GM12874 (cell line): ENCODE measurements around the gene FNDC5.

Experiments
- TF ChIP-seq, protein P1 (sequence below): IDR thresholded peaks from 2 replicates; pipeline ENCODE4 v1.5.1; 2011; ENCODE audit warnings: low read depth, mild to moderate bottlenecking, control low read depth, low read length, moderate library complexity; ENCODE audit not compliant: insufficient read depth

FNDC5 gene

DNA sequence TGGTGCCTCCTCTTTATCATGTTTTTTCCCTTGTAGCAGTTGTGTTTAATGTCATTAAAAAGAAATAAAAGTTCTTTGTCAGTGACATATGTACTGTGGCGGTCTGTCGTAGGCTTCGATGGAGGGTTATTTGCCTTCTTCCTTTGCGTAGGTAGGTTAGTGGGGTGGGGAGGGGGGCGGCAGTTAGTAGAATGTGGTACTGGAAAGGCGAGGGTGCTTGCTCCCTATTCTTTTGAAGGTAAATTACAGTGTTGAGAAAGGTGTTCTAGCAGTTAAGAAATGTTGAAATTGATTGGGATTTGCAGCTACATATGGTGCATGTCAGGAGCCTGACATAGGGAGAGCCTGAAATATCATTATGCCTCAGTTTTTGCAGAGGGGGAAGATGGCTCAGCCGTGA, 11.9 kb downstream of the FNDC5 start:
- TF ChIP-seq, protein P1, sequence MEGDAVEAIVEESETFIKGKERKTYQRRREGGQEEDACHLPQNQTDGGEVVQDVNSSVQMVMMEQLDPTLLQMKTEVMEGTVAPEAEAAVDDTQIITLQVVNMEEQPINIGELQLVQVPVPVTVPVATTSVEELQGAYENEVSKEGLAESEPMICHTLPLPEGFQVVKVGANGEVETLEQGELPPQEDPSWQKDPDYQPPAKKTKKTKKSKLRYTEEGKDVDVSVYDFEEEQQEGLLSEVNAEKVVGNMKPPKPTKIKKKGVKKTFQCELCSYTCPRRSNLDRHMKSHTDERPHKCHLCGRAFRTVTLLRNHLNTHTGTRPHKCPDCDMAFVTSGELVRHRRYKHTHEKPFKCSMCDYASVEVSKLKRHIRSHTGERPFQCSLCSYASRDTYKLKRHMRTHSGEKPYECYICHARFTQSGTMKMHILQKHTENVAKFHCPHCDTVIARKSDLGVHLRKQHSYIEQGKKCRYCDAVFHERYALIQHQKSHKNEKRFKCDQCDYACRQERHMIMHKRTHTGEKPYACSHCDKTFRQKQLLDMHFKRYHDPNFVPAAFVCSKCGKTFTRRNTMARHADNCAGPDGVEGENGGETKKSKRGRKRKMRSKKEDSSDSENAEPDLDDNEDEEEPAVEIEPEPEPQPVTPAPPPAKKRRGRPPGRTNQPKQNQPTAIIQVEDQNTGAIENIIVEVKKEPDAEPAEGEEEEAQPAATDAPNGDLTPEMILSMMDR: no peak

DNA sequence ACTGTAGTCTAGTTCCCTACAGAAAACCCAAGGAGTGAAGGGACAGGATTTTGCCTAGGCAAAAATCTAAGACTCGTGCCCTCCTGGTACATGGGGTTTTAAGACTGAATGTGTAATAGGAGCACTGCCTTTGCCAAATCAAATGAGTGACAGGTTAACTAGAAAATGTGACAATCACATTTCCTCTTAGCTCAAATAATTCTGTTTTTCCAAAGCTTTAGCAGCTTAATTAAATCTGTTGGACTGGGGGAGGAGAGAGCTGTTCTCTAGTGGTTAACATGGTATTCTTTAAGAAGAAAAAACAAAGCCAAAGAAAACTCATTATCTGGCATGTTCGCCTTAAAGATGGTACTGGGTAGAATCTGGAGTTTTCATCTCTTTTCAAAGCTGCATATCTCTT, 12.6 kb downstream of the FNDC5 start:
- TF ChIP-seq, protein P1: no peak

DNA sequence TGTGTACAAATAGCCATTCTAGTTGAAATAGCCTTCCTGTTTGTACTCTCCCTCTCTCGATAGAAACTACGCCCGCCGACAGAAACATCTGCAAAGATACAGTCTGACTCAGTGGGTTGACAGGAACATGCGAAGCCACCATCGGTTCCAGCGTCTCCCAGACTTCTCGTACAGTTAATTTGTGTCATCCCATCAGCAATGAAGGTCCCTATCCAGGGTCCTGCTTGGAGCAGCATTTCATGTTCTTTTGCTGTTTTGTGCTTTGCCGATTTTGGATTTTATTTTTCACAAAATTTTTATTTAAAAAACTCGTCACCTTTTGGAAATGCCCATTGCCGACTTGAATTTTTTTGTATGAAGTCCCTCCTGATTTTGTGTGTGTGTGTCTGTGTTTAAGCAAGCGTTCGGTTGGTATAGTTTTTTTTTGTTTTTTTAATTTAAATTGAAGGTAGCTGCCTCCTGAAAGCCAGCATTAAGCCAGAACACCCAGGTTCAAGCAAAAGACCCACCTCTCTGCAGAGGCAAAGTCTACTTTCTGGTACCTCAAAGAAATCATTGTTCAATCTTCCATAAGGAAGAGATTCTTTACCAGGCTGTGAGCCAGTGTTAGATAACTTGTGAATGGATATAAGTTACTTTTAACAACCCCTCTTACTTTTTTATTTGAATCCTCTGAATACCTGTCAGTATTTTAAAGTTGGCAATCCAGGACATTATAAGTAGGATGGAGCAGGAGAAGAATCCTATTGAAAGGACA, 14.7 kb downstream of the FNDC5 start:
- TF ChIP-seq, protein P1: no peak

DNA sequence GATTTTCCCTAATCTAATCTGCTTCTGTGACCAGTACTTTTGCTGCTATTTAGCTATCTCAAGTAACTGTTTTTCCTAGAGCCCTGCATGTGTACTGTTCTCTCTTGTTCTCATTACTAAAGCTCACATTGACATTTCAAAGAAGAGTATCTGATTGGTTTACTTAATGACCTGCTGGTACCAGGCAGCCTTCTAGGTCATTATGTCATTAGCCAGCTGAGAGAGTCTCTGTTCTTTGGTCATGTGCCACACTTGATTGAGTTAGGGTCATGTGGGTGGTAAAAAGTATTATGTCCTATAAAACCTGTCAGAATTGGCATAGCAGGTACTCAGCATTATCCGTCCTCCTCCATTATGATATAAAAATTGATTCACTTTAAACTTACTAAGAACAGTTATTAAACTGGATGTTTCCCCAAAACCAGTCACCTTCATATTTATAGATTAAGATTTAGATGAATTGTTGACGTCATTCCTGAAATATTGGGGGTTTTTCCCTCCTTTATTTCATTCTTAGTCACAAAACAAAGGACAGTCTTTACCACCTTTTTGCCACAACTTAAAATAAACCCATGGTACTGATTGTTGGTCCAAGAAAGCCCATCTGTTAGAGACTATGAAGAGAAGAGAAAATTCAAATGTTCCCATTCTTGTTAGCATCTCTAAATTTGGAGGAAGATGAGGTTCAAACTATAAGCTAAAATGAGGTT, 22.2 kb downstream of the FNDC5 start:
- TF ChIP-seq, protein P1: no peak

DNA sequence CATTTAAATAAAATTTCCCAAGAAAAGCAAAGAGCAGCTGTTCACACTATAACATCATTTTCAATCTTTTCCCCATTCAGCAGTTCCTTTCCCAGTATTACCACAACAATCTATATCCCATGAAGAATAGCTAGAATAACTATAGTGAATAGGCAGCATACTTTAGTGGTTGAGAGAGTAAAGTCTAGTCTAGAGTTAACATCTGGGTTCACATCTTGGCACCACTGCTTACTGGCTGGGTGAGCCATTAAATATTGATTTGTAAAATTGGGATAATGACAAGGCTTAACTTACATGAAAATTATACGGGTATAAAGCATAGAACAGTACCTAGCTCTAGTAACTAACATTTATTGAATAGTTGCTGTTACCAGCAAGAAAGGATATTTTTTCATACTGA, 38.8 kb downstream of the FNDC5 start:
- TF ChIP-seq, protein P1: no peak

DNA sequence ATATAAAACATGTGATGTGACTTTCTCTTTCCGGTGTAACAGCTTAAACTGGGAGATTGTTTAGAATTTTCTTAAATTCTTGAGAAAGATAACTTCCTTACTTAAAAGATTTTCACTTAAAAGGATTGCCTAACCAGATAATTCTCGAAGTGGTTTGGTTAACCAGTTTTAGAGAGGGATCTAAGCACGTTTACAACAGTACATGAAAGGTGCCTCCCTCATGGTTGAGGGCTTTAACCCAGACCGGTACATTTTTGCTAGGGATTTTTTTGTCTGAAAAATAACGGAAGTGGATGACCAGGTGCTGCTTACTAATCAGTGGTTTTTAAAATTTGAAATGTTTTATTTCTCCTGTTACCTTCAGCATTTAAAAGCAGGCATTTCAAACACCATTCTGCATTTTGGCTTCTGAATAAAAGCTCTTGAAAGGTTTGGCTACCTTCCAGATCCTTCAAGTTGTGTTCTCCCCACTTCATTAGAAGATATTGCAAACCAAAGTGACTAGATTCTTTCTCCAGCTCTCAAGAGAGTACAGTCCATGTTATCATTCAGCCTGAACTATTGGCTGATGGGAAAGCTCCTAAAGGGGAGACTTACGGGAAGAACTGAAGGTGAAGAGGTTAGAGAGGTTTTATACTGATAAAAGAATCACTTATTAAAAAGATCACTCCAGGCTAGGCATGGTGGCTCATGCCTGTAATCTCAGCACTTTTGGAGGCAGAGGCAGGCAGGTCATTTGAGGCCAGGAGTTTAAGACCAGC, 40.4 kb downstream of the FNDC5 start:
- TF ChIP-seq, protein P1: no peak

DNA sequence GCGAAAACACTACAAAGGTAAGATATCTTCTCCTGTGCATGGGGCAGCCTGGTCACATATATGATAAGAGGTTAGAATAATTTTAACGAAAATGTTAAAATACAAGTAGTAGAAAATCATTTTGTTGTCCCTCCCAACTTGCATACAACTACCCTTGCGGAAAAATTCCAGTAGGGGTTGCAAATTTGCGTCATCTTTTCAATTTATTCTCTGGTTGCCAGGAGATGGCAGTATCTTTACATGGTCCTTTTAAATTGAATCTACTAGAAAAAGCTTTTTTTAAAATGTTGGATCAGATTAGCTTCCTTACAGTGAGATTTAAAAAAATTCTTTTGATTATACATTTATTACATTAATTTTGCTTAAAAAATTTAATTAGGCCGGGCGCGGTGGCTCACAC, 42.4 kb downstream of the FNDC5 start:
- TF ChIP-seq, protein P1: no peak
